Measurements from ENCODE around the gene CERS5.
"Not testable (repeated sequence)": the region's sequence is repeated elsewhere in the genome, so short reads cannot be mapped to it uniquely, and the experiment has no call there.

Gene CERS5

GRCh38 chr12:50101663-50102062 lies 65.5 kb downstream of the CERS5 start:
- DNase-seq: no peak

GRCh38 chr12:50100561-50100960 lies 66.6 kb downstream of the CERS5 start:
- DNase-seq: no peak

- DNase-seq: no peak
Observed at GRCh38 chr12:50099302-50100008, 67.7 kb downstream of the CERS5 start.

GRCh38 chr12:50097952-50098351 lies 69.2 kb downstream of the CERS5 start:
- DNase-seq: no peak

- DNase-seq: no peak
Observed at GRCh38 chr12:50090391-50090790, 76.8 kb downstream of the CERS5 start.

- DNase-seq: no peak
Observed at GRCh38 chr12:50089730-50090129, 77.4 kb downstream of the CERS5 start.

- no peak for DNase-seq
Observed at GRCh38 chr12:50088577-50089335, 78.4 kb downstream of the CERS5 start.

- DNase-seq: no peak
Observed at GRCh38 chr12:50087995-50088394, 79.2 kb downstream of the CERS5 start.

- no peak for DNase-seq
Observed at GRCh38 chr12:50087151-50087550, 80.0 kb downstream of the CERS5 start.

- DNase-seq: no peak
Observed at GRCh38 chr12:50086148-50086547, 81.0 kb downstream of the CERS5 start.

GRCh38 chr12:50085615-50086072 lies 81.5 kb downstream of the CERS5 start:
- DNase-seq: no peak

GRCh38 chr12:50084775-50085614 lies 82.2 kb downstream of the CERS5 start, which contains the start of gene SMARCD1:
TSS of gene SMARCD1 (plus strand) at chr12:50085342. CDS start at chr12:50085370, 28 bp downstream.
- peak; percentile 80 for DNase-seq

GRCh38 chr12:50084409-50084774 lies 82.8 kb downstream of the CERS5 start:
- DNase-seq: not testable (repeated sequence)

- DNase-seq: no peak
Observed at GRCh38 chr12:50083301-50083700, 83.9 kb downstream of the CERS5 start.

GRCh38 chr12:50082644-50083043 lies 84.5 kb downstream of the CERS5 start:
- DNase-seq: no peak

- DNase-seq: no peak
Observed at GRCh38 chr12:50081096-50081808, 85.9 kb downstream of the CERS5 start.

GRCh38 chr12:50079771-50080170 lies 87.4 kb downstream of the CERS5 start:
- DNase-seq: no peak
